Measurements from ENCODE around the gene ADAMTSL1. TPM values are rescaled to one million over a fixed set of nuclear protein-coding genes. Genes with fewer than 3 reads are reported as not detected.

ADAMTSL1 gene
- total RNA-seq, 3 donors from 2014 or later = 3.6 to 7.5 (median 4.2) TPM

GRCh38 chr9:18806232-18807080 is 332.5 kb downstream of the ADAMTSL1 start:
- DNase-seq (ENCODE audit: low spot score in 2 of 2) = no peak
- H3K27ac ChIP-seq = no peak overlapping the region
- no peaks in the 10 kb centered on the region for H3K36me3 ChIP-seq
- TF ChIP-seq POLR2AphosphoS5 (IDR thresholded peaks at IDR 0.05) (no peak), POLR2A (IDR thresholded peaks at IDR 0.05) (no peak)
- TF ChIP-seq, protein P1, sequence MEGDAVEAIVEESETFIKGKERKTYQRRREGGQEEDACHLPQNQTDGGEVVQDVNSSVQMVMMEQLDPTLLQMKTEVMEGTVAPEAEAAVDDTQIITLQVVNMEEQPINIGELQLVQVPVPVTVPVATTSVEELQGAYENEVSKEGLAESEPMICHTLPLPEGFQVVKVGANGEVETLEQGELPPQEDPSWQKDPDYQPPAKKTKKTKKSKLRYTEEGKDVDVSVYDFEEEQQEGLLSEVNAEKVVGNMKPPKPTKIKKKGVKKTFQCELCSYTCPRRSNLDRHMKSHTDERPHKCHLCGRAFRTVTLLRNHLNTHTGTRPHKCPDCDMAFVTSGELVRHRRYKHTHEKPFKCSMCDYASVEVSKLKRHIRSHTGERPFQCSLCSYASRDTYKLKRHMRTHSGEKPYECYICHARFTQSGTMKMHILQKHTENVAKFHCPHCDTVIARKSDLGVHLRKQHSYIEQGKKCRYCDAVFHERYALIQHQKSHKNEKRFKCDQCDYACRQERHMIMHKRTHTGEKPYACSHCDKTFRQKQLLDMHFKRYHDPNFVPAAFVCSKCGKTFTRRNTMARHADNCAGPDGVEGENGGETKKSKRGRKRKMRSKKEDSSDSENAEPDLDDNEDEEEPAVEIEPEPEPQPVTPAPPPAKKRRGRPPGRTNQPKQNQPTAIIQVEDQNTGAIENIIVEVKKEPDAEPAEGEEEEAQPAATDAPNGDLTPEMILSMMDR (IDR thresholded peaks at IDR 0.05) = no peak
- intact Hi-C loops (cut with DNase I; ENCODE audit: low total_unique reads) = no loop called here
- H3K4me1 ChIP-seq = no peaks in the 10 kb centered on the region
- no peak overlapping the region for H3K4me3 ChIP-seq
- no peaks in the 10 kb centered on the region for H3K9me3 ChIP-seq
- H3K27me3 ChIP-seq = no peaks in the 10 kb centered on the region

- TF ChIP-seq, protein P1 (IDR thresholded peaks at IDR 0.05) = no peak
- TF ChIP-seq POLR2A (IDR thresholded peaks at IDR 0.05) (no peak), POLR2AphosphoS5 (IDR thresholded peaks at IDR 0.05) (no peak)
- H3K36me3 ChIP-seq = no peaks in the 10 kb centered on the region
- no peak overlapping the region for H3K4me3 ChIP-seq
- peaks cover 0 to 7% of the 10 kb centered on the region in 2 donors for H3K9me3 ChIP-seq
- intact Hi-C loops (cut with DNase I; ENCODE audit: low total_unique reads) = no loop called here
- H3K27me3 ChIP-seq = no peaks in the 10 kb centered on the region
- no peak overlapping the region for H3K27ac ChIP-seq
- no peaks in the 10 kb centered on the region for H3K4me1 ChIP-seq
- no peak for DNase-seq (ENCODE audit: low spot score in 2 of 2)
Observed at GRCh38 chr9:18810581-18810980, 336.6 kb downstream of the ADAMTSL1 start.

- Histone ChIP-seq H3K27me3 (no peaks in the 10 kb centered on the region), H3K4me3 (no peak overlapping the region), H3K27ac (no peak overlapping the region), H3K36me3 (no peaks in the 10 kb centered on the region), H3K9me3 (peaks cover 0 to 7% of the 10 kb centered on the region in 2 donors), H3K4me1 (no peaks in the 10 kb centered on the region)
- TF ChIP-seq, protein P1 (IDR thresholded peaks at IDR 0.05) = no peak
- TF ChIP-seq POLR2AphosphoS5 (IDR thresholded peaks at IDR 0.05) = no peak
- no peak for TF ChIP-seq POLR2A (IDR thresholded peaks at IDR 0.05)
- intact Hi-C loops (cut with DNase I; ENCODE audit: low total_unique reads) = no loop called here
- no peak for DNase-seq (ENCODE audit: low spot score in 2 of 2)
Observed at GRCh38 chr9:18811171-18811570, 337.2 kb downstream of the ADAMTSL1 start.

DNA sequence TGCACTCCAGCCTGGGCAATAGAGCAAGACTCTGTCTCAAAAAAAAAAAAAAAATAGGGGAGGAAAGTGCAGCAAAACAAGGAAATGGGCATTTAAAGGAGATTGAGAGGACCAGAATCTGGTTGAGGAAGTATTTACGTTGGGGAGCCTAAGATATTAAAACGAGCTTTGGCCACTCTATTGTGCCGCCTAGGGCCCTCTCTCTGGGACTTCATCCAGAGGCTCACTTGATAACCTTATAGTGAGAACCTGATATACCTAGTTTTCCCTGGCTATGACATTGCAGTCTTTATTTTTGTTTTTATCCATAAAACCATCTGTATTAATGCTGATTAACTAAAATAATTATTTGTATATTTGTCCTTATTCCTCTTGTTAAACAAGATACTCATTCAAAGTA is 345.5 kb downstream of the ADAMTSL1 start:
- Histone ChIP-seq H3K4me1 (no peaks in the 10 kb centered on the region), H3K27me3 (no peaks in the 10 kb centered on the region), H3K4me3 (no peak overlapping the region), H3K9me3 (no peaks in the 10 kb centered on the region), H3K27ac (no peak overlapping the region), H3K36me3 (no peaks in the 10 kb centered on the region)
- DNase-seq (ENCODE audit: low spot score in 2 of 2) = no peak
- TF ChIP-seq POLR2AphosphoS5 (IDR thresholded peaks at IDR 0.05) (no peak), POLR2A (IDR thresholded peaks at IDR 0.05) (no peak)
- TF ChIP-seq, protein P1 (IDR thresholded peaks at IDR 0.05) = no peak
- intact Hi-C loops (cut with DNase I; ENCODE audit: low total_unique reads) = no loop called here

DNA sequence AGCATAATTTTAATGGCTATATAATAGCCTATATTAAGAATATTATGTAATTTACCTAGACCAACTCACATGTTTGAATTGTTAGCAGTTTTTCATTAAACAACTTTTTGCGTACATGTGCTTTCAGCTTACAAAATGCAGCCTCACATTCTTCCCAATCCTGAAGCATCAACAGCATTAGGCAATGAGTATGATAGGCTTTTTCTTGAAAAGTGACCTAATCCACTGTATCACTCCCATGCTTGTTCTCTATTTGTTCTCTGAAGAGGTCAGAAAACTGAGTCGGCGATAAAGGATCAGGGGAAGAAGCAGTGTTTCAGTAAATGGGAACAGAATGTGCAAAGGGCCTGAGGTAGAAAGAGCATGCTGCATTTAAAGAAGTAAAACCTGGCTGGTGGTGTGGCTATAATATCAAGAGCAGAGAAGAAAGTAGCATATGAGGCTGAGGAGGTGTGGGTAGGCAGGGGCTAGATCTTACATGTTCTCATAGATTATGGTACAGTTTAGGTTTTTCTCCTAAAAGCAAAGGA is 346.7 kb downstream of the ADAMTSL1 start:
- no peaks in the 10 kb centered on the region for H3K36me3 ChIP-seq
- no peaks in the 10 kb centered on the region for H3K9me3 ChIP-seq
- intact Hi-C loops (cut with DNase I; ENCODE audit: low total_unique reads) = no loop called here
- H3K27me3 ChIP-seq = no peaks in the 10 kb centered on the region
- TF ChIP-seq POLR2A (IDR thresholded peaks at IDR 0.05) (no peak), POLR2AphosphoS5 (IDR thresholded peaks at IDR 0.05) (no peak)
- TF ChIP-seq, protein P1 (IDR thresholded peaks at IDR 0.05) = no peak
- no peak overlapping the region for H3K27ac ChIP-seq
- DNase-seq (ENCODE audit: low spot score in 2 of 2) = no peak
- no peaks in the 10 kb centered on the region for H3K4me1 ChIP-seq
- no peak overlapping the region for H3K4me3 ChIP-seq
